ENCODE results near the gene BACH1.
"Not testable (repeated sequence)": the region's sequence is repeated elsewhere in the genome, so short reads cannot be mapped to it uniquely, and the experiment has no call there.

Gene BACH1

DNA sequence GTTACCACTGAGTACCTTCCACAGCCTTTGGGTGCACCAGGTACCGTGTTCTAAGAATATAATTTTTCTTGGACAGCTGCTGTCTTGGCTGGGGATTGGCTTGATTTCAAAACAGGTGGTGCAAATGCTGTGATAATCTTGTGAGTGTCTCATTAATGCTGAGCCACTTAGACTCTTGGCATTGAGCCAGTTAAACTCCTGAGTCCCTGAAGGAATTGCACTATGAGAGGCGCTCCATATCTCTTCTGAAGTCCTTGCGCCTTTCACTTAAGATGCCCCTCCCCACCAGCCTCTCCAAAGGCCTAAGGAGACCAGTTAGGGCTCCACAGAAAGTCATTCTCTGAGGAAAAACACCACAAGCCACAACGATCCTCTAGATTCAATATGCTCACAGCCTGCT, 51.0 kb downstream of the BACH1 start:
- DNase-seq = no peak

DNA sequence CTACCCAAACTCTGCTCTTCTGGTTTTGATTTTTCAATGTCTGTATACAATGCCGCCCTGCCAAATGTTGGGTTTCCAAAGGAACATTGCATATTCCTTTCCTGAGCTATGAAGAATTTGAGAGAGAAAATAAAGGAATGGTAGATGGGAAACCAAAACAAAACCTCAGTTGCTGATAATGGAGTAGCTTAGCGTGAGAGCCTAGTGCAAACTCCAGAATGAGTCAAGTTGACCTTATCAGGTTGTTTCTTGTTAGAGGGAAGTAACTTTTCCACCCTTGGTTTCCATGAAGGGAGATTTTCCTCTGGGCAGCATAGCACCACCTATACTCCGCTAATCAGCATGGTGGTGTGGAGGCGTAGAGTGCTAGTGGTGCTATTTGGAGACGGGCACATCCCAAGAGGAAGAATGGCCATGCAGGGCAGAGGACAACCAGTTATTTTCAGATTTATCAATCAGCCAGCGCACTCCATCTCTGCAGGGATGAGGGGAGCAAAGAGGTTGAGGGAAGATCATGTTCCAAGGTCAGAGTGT, 51.6 kb downstream of the BACH1 start:
- no peak for DNase-seq

DNA sequence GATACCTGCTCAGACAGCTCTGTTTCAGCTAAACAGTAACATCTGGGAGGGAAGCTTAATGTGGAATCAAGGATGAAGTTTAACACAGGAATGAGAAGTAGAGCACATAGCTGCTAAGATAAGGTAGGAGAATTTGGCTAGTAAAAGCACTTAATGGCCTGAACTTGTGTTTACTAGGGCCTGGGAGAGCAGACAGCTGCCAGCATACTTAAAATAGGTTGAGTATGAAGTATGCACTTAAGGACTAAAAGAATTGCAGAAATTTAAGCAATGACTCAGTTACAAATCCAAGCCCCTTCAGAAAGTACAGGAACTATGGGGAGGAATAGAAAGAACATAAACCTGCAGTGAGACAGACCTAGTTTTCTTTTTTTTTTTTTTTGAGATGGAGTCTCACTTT, 53.0 kb downstream of the BACH1 start:
- DNase-seq = no peak

DNA sequence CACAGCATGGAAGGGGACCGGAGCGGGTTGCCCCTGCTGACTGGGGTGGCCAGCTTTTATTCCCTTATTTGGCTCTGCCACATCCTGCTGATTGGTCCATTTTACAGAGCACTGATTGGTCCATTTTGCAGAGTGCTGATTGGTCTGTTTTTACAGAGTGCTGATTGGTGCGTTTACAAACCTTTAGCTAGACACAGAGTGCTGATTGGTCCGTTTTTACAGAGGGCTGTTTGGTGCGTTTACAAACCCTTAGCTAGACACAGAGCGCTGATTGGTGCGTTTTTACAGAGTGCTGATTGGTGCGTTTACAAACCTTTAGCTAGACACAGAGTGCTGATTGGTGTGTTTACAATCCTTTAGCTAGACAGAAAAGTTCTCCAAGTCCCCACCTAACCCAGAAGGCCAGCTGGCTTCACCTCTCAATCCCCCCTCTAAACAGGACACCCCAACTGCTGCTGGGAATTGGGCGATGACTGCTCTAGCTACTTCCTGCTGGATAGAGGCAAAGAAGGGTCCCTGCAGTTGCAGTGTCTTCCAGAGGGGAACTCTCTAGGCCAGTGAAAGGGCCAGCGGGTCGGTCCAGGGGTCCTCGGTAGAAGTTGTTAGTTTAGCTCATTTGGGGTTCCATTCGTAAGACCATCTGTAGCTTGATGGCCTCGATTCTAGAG, 56.5 kb downstream of the BACH1 start:
- not testable (repeated sequence) for DNase-seq

DNA sequence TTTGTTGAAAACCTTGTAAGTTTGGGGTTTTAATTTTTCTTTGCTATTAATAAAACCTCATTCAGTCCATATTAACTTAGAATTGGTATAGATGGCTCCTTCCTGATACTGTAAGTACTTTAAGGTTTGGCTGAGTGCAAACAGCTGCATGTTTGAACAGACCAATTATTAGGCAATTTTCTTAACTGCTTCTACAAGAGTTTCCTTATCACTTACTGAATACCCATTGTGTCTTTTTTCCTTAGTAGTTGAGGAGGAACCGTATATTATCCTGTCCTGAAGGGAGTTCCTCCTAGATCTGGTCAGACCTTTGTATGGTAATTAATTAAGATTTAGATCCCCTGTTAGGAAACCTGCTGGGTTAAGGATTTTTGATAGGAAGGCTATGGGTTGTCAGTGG, 57.6 kb downstream of the BACH1 start:
- DNase-seq = not testable (repeated sequence)

DNA sequence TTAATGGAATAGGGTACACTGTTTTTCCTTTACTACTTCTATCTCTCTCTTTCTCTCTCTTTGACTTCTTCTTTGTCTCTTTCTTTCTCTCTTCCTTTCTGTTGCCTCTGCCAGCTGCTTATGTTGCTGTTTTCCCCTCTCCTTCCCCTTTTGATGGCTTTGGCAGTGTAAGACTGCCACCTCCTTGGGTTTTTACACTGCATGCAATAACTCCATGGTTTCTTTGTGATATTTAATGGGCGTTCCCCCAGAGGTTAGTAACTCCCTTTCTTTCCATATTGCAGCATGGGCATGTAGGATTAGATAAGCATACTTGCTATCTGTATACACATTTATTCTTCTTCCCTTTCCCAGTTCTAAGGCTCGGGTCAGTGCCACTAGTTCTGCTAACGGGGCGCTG, 58.1 kb downstream of the BACH1 start:
- not testable (repeated sequence) for DNase-seq

DNA sequence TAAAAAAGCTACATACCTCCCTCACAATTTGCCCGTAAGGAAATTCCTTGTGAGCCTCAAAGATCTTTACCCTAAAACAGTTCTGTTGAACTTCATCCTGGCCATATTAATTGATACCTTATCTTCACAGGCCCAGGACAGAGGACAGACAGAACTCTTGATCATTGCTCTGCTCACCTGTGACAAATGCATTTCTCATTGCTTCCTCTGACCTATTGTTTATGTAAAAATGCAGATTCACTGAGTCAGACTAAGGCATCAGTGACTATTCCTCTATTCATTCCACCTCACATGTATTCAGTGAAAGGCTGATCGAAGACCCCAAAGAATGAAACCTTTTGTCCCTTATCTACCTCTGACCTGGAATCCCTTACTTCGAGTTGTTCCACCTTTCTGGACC, 61.0 kb downstream of the BACH1 start:
- no peak for DNase-seq

DNA sequence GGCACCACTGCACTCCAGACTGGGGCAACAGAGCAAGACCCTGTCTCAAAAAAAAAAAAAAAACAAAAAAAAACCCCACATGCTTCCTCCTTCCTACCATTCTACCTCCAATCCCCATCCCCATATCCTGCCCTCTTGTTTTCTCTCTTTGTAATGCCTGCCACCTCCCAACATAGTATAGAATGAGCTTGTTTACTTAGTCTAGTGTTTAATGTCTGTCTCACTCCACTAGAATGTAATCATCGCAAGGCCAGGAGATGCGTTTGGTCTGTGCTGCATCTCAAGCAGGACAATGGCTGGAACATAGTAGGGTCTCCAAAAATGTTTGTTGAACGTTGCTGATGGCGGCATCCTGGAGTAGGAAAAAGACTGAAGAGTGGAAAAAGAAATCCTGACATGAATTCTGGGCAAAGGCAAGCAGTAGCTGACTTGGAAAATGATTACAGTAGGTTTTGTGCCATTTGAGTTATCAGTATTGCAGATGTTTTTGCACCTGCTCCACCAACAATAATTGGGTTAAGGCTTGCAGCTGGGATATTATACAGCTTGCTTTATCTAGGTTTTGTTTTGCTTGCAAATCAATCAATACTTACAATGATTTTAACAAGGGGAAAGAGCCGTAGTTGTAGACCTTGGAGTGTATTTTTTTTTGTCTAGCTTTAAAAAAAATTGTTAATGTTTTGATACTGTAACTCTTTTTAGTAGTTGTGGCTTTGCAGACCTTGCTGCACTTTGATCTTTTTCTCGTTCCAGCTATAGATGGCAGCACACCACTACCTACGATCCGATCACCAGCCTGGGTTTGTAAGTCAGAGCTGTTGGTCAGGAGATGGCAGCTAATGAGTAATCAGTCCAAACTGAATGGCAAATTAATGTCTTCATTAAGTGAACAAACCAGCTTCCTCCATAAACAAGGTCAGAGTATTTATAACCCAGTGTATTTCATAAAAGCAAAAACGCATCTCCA, 62.4 kb downstream of the BACH1 start:
- no peak for DNase-seq

DNA sequence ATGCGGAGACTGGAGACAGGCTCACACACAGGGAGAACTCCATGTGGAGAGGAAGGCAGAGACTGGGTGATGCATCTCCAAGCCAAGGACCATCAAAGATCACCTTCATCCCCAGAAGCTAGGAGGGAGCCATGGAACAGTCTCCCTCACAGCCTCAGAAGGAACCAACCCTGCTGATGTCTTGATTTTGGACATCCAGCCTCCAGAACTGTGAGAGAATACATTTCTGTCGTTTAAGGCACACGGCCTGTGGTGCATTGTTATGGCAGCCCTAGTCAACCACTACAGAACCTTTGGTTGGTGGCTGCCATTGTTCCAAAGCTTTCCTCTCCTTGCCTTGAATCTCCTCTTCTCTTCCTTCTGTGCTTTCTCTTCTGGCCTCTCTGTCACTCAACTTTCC, 64.0 kb downstream of the BACH1 start:
- no peak for DNase-seq

DNA sequence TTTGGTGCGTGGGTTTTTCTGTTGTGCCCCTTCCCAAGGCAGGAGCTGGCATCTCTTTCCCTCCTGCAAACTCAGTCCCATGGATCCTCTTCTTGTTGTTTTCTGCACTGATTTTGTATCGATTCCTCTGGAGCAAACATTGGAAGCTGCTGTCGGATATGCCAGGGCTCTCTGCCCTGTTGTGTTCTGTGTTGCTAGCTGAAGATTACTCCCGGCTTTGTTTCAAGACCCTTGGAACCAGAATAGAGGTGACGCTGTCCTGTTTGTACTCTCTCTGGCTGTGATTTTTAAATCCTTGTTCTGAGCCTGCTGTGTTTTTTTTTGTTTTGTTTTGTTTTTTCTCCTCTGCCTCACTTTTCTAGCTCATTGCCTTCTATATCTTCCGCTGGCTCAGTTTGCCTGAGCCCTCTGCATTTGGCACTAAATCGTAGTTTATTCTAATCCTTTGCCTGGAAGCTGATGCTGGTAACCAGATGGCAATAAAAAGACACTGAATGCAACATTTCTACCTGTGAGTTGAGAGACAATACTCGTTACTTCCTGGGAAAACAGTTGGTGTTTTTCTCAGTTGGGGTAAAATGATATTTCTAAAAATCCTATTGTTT, 67.0 kb downstream of the BACH1 start:
- DNase-seq = no peak

DNA sequence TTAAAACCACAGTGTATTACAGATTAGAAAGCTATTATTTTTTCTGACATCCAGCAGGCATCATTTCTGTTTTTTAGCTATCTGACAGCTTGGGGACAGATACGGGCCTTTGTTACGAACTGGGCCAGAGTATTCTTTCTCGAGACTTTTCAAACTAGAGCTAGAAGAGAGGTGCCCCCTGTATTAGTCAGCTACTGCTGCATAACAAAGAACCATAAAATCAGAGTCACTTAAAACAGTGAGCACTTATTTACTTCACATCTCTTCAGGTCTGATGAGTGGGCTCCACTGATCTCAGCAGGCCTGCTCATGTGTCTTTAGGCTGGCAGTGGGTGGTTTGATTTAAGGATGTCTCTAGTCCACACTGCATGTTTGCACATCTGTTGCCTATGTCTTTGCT, 67.8 kb downstream of the BACH1 start:
- DNase-seq = no peak

DNA sequence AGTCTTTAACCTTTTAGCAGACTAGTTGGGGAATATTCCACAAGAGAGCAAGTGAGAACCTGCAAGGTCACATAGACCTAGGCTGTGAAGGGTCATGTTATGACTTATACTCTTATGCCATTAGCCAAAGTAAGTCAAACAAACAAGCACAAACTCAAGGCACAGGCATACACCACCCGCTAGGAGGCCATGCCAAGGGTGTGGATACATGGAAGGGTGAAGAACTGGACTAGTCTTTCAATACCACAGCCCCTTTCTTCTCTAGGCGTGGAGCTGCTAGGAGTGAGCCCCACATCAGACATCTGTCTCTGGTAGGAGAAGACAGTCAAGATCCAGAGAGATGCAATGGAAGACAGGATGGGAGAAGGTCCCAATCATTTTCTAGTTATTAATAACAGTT, 68.6 kb downstream of the BACH1 start:
- no peak for DNase-seq

DNA sequence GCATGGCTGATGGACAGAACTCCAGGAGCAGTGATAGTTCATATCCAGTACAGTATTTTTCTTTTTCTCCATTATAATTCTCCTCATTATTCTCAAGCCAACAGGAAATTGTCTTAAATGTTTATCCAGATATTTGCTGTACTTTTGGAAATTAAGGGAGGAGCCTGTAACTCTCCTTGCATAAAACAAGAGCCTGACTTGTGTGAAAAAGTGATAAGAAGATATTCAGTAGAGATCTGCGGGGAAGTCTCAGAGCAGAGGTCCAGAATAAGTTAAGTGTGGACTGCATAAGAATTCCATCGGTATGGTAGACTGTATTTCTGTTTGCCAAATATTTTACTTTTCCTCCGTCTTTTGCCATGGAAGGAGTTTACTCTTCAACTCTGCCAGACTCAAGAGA, 70.2 kb downstream of the BACH1 start:
- DNase-seq = no peak

DNA sequence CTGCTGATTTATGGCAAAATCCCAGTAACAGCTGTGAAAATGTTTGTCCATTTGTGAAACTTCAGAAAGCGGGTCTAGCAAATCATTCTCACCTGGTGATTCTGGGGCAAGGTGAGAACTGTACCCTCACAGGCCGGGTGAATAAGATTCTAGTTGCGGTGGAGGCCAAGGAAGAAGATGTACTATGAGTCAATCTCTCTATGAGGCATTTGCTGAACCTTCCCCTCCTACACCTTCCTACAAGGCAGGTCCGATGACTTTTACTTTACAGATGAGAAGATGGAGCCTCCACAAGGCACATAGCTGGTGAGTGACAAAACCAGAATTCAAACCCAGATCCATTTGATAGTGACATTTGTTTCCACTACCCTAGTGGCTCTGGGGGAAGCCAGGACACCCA, 72.7 kb downstream of the BACH1 start:
- DNase-seq = no peak

DNA sequence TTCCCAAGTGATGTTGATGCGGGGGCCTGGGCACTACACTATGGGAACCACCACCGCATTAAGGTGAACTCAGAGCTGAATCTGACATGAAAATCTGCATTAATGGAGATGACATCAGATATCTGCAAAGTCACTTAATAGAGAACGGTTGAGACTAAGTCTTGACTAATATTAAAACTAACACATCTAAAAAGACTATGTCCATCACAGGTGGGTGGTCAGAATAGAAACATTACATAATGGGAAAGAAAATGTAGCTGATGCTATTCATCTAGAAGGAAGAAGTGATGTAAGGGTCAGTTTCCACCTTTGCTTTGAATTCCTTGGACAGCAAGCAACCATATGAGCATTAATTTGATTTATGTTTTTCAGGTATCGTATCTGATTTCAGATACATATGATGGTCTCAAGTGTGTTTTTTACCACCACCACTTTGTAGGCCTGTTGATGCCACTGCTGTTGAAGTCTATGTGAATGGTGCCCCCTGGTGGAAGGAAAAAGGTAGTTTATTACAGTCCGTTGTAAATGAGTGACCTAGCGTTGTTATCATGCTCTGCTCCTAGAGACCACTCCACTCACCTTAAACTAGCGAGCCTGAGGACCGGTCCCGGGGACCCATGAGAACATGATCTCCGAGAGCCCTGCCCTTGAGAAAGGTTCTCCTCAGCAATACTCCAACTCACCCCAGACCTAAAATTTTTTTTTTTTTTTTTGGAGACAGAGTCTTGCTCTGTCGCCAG, 73.5 kb downstream of the BACH1 start:
- DNase-seq = peak; percentile 54

DNA sequence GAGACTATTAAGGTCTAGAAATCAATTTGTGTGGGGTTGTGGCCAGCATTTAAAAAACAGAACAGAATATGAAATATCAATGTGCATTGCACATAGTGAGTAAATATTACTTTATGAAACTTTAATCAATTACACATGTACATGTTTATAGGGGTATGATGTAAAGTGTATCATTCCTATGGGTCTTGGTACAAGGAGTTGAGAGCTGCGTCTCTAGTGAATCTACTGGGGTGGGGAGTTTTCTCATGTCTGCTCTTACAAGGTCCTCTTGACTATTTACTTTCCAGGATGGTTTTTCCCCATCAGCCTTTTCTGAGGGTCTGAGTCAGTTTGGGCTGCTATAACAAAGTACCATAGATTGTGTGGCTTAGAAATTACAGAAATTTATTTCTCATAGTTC, 75.8 kb downstream of the BACH1 start:
- no peak for DNase-seq

DNA sequence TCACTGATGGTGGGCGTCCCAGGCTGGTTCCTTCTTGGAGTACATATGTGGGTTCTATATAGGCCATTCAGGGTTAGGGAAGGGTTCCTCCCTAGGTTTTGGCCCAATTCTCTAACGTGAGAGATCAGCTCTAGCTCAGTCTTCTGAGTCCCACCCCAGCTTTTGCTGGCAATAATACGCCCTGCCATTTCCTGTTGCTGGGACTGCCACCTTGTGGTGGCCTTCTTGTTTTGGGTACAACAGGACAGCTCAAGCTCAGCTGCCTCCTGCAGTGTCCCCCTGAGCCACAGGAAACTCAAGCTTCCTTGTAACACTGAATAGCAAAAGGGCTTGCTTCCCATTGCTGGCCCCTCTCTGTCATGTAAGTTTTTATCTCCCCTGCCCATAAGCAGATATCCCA, 77.8 kb downstream of the BACH1 start:
- no peak for DNase-seq

DNA sequence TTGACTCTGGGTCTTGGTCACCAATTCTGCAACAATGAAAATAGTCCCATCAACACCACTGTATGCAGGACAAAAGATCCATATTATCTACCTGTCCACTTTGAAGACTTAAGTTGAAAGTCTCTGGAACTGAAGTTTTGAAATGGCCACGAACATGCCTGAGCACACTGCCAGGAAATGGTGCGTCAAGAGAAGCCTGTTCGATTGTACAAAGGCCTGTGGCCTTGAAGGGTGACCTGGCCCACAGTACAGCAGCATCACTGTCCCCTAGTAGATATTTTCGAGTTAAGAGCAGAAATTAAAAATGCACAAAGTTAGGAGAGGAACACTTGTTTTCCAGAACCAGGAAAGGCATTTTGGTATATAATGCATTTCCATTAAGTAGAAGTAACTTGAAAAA, 78.5 kb downstream of the BACH1 start:
- DNase-seq = no peak

DNA sequence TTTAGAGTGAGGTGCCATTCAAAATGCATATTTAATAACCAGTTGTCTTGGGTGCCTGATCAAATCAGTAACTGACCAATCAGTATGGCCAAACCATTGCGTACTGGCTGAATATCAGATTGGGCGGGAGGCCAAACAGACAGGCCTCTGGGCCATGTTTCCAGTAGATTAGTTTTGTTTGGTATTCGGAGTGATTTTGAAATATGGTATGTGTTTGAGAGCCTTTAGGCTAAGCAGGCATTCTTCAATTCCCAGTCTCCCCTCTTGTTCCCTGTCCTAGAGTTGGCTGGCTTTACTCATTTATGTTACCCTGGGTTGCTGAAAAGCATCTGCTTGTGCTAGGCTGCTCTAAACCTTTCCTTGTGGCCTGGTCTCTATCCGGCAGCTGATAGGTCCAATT, 80.1 kb downstream of the BACH1 start:
- no peak for DNase-seq

DNA sequence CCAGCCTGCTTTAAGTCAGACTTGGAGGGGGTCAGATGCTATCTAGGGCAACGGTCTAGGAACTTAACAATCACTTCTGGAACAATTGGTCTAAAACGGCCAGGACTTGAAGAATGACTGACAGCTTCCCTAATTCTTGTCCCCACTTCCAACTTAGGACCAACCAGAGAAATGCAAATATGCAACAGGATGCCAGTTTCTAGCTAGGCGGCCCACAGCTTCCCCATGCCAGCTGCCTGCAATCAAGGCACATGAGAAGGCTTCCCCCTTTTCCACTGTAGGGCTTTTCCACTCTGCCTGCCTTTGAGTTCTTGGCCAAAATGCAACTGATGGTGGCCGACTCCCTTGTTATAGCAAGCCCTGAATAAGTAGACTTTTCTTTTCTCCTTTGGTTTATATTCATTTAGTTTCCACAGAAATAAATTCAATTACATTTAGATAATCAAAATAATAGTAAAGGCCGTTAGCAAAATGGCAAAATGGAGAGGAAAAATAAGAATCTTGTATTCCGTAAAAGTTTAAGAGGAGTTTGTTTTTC, 80.9 kb downstream of the BACH1 start:
- no peak for DNase-seq

DNA sequence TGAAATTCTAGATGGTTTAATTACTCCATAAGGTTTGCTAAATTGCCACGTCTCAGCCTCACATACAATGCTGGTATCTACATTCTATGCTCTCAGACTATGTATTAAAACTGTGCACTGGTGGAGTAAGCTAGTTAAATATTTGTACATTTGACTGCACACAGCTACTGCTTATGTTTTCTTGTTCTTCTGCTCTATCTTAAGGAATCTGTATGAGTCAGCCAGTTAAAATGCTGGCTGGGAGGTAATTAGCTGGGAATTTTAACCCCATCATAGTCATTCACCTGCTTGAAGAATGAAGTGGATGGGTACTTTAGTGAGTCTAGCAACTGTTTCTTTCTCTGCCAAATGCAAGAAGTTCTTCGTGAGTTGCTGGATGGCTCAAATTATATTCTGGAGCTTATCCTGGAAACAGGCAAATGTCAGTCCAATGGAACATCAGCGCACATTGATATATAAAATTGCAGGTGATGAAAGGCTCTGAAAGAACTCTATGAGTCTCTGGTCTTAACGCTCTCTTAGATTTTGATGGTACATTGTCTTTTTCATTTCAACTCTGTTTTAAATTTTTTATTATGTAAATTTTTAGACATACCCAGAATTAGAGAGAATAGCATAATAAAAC, 83.4 kb downstream of the BACH1 start:
- no peak for DNase-seq

DNA sequence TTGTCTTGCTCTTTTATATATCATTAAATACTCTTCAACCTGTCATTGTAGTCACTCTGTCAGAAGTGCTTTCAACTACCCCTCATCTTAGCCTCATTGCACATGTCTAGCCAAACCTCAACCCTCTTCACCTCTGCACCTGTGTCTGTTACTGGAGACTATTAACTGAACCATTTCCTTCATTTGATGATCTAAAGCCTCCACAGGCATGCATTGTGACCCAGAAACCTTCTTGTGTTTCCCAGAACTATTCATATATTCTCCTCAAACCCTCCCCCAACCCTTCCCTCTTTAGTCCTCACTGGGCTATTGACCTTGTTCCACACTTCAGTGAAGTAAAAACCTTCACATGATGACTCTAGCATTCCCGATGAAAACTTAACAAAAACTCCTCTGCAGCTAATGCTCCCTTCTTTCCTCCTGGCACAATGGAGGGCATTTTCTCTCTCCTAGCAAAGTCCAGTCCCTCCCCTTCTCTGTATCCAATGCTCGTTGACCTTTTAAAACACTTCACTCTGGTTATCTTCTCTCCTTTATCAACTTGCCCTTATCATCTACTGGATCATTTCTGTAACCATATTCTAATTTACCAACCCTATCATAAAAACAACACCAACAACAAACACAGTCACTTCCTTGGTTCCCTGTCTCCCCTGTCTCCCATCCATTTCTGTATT, 86.1 kb downstream of the BACH1 start:
- DNase-seq = no peak
